Stimulated activated CD4-positive, alpha-beta T cell treated with anti-CD3 and anti-CD28 coated beads, Interleukin-1b, Interleukin-23, amount 100 ng/mL, for 24 hours (primary cell): ENCODE data around the gene MYOT.

Source experiments
- DNase-seq, 4 experiments: peaks; one replicate each; pipeline ENCODE4 v3.0.0-alpha.2; 2020; ENCODE audit warnings: low read depth in 4 of 4, low spot score in 1 of 4

Gene MYOT

GRCh38 chr5:137899493-137899892, 31.8 kb downstream of the MYOT start:
- no peak for DNase-seq

DNA sequence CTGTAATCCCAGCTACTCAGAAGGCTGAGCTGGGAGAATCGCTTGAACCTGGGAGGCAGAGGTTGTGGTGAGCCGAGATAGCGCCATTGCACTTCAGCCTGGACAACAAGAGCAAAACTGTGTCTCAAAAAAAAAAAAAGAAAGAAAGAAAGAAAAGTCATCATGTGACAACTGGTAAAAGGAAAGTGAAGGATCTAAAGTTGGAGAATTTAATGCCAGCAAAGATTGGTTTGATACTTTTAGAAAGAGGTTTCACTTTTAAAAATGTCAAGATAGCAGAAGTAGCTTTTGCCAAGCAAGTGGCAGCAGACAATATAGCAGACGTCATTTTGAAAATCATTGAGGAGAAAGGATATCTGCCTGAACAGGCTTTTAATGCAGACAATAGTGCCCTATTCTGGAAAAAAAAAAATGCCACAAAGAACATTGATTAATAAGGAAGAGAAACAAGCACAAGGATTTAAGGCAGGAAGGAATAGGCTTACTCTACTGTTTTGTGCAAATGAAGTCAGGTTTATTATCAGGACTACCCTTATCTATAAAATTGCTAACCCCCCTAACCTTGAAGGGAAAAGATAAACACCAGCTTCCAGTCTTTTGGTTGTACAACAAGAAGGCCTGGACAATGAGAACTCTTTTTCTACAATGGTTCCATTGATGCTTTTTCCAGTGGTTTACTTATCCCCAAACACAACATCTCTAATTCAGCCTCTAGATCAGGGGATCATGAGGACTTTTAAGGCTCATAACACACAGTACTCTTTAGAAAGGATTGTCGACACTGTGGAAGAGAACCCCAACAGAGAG, 33.6 kb downstream of the MYOT start:
- DNase-seq: no peak

DNA sequence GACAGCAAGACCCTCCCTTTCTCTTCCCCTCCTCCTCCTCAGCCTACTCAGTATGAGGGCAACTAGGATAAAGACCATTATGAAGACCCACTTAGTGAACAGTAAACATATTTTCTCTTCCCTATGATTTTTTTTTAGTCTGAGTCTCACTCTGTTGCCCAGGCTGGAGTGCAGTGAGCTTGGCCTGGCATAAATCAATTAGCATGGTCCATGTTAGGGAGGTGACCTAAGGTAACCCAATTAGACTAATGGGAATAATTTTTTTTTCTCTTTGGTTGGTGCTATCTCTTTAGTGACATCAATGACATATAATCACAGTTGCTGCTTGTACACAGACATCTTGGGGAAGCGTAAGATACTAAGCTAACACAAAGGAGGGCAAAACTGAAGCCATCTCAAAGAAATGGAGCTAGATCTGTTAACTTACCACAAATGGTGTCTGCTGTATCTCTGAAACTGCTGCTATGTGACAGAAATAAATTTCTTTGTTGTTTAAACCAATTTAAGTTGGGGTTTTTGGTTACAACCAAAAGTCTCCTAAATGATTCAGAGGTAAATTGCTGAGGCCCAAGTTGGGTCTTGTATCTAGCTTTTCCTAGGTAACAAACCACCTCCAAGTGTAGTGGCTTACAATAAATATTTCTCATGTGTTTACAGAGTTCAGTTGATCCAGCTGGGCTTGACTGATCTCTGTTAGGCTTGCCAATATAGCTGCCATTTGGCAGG, 34.9 kb downstream of the MYOT start:
- DNase-seq: no peak

- no peak for DNase-seq
These were observed 47.1 kb downstream of the MYOT start for GRCh38 chr5:137914758-137915157.

- no peak for DNase-seq
These were observed 49.3 kb downstream of the MYOT start for GRCh38 chr5:137916923-137917322.

DNA sequence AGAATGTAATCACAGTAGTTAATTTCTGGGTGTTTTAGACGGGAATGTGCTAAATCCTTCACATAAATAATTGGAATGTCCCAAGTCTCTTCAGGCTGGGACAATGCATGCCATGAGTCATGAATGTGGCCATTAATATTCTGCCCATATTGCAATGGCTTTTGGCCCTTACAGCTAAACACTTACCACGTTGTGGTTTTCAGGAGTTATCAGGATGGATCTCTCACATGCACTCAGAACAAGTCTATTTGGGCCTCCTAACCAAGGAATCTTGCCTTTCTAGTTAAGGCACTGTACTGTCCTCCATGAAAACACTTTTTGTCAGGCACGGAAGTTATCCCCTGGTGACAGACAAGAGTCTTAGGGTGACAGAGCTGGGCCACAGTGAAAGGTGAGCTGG, 54.3 kb downstream of the MYOT start:
- no peak for DNase-seq

GRCh38 chr5:137923856-137924255, 56.2 kb downstream of the MYOT start:
- no peak for DNase-seq

GRCh38 chr5:137932800-137933199, 65.1 kb downstream of the MYOT start:
- no peak for DNase-seq

- no peak for DNase-seq
These were observed 65.8 kb downstream of the MYOT start for GRCh38 chr5:137933491-137933911.

DNA sequence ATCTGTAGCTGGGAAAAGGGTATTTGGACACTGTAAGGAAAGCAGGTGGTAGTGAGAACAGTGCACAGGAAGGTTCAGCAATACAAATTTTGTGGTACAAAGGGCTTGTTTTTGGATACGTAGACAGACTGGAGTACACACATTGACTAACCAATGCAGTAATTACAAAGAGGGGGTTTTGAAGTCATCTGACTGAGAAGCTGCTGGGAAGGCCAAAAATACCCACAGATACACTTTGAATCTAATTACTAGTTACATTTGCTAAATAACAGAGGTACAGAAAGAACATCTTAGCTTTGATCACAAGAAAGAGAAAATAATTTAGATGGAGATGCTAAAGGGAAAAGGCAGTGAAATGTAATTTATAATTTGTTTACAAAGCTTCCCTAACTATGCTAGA, 67.5 kb downstream of the MYOT start:
- no peak for DNase-seq

DNA sequence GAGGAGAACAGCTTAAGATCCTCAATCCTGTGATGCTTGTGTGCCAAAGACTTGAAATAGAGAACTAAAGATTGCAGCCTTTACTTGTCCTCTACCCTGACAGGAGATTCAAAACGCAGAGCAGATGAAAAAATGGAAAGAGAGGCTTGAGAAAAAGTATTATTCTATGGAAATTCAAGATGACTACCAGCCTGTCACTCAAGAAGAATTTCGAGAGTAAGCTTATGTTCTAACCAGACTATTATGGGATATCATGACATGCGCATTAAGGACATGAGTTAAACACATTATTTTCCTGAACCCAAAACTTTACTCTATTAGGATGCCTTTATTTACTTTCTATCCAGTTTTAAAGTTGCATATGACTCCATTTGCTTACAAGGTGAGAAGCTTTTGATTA, 68.0 kb downstream of the MYOT start:
- no peak for DNase-seq
